ENCODE measurements around the gene PHACTR1.

GRCh38 chr6:12991435-12991834, 274.9 kb downstream of the PHACTR1 start:
- TF ChIP-seq POLR2A (IDR thresholded peaks at IDR 0.05) (no peak), CTCF (IDR thresholded peaks at IDR 0.05) (no peak)
